Stomach smooth muscle (tissue), 2 donors: ENCODE data around the gene SRSF12.
A peak's percentile ranks its signal among the peaks of the same experiment; 100 is the strongest.
"Not testable (repeated sequence)": the region's sequence is repeated elsewhere in the genome, so short reads cannot be mapped to it uniquely, and the experiment has no call there.

Source experiments
- H3K27ac ChIP-seq: one replicate; pipeline ENCODE4 v1.7.0; 2013; ENCODE audit warnings: mild to moderate bottlenecking, low read length, inconsistent platforms
- H3K27me3 ChIP-seq, 2 donors: one replicate each; pipeline ENCODE4 v1.7.0; 2013; ENCODE audit warnings: low read length in 2 of 2; ENCODE audit not compliant: insufficient read depth in 2 of 2, control insufficient read depth in 1 of 2
- H3K36me3 ChIP-seq, 2 donors: one replicate each; pipeline ENCODE4 v1.7.0; 2013; ENCODE audit warnings: low read length in 2 of 2; ENCODE audit not compliant: control insufficient read depth in 2 of 2, insufficient read depth in 2 of 2
- H3K4me1 ChIP-seq: one replicate; pipeline ENCODE4 v1.7.0; 2013; ENCODE audit warnings: low read length; ENCODE audit not compliant: control insufficient read depth, insufficient read depth
- H3K4me3 ChIP-seq, 2 donors: one replicate each; pipeline ENCODE4 v1.7.0; 2013; ENCODE audit warnings: low read length in 2 of 2
- H3K9ac ChIP-seq, 2 donors: one replicate each; pipeline ENCODE4 v1.7.0; 2013; ENCODE audit warnings: low read length in 2 of 2, mild to moderate bottlenecking in 1 of 2
- H3K9me3 ChIP-seq, 2 donors: one replicate each; pipeline ENCODE4 v1.7.0; 2013; ENCODE audit warnings: low read length in 2 of 2; ENCODE audit not compliant: control insufficient read depth in 2 of 2
- donor health status: healthy.
- donor health status: Pancreatic carcinoma.

The SRSF12 gene

DNA sequence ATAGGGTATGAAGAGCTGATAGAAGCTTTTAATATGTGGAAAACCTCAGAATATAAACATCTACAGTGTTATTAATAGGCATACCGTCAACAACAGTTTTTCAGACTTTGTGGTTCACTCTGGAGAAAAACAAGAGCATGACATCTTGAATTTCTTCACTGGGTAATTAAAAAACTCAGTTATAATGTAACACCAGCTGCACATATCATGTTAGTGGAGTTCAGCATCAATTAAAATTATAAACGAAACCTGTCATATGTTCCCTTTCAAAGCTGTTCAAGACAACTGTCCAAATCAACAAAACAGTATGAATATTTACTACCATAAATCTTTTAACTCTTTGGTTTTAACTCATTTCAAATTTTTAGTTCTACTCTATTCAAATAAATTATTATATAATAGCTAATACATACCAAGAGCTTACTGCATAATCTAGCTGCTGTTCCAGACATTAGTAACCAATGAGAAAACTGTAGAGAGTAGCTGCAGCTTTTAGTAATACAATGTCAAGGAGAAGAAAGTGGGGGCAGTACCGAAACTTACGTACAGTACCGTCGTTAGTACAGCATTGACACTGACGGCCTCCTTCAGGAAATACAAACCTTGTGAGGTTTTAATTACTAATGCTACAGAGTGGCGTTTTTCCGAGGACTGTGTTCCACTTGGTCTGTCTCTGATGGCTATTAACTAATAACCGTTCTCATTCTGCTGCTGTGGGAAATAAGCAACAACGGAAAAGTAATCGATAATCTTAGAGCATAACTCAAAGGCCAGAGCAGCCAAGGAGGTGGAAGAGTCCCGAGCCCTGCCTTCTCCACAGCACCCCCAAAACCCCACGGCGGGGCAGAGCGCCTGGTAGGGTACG lies 27.5 kb upstream of the SRSF12 start:
- Histone ChIP-seq H3K27ac (peak overlapping the region; percentile 79), H3K4me1 (peaks cover 6% of the 10 kb centered on the region), H3K9me3 (no peaks in the 10 kb centered on the region), H3K27me3 (no peaks in the 10 kb centered on the region), H3K9ac (peak overlapping the region; percentile 85 to 87), H3K36me3 (no peaks in the 10 kb centered on the region), H3K4me3 (peak overlapping the region; percentile 85 to 96)

DNA sequence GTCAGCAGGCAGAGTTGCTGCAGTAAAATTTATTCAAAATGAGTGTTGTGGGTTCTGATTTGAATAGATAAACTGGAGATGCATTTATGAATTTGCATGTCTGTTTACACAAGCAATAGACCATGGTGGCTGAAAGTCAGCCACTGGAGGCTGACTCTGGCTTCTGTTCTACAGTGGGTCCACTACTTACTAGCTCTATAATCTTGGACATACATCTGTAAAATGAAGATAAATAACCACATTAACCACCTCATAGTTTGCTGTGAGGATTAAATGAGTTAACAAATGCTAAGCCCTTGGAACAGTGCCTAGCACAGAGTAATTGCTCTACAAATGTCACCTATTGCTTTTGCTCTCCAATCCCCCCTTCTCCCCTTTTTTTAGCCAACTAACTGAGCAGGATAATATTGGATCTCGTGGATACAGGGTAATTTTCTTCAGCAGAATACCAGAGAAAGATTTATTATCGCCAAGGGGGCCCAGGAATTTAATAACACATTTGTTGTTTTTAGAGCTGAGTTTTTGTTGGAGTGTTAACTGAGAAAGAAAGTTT lies 26.6 kb upstream of the SRSF12 start:
- Histone ChIP-seq H3K27me3 (no peaks in the 10 kb centered on the region), H3K4me1 (peaks cover 9% of the 10 kb centered on the region), H3K36me3 (no peaks in the 10 kb centered on the region), H3K9me3 (no peaks in the 10 kb centered on the region), H3K4me3 (no peak overlapping the region), H3K9ac (peak overlapping the region in 1 of 2 donors; percentile 13), H3K27ac (no peak overlapping the region)

DNA sequence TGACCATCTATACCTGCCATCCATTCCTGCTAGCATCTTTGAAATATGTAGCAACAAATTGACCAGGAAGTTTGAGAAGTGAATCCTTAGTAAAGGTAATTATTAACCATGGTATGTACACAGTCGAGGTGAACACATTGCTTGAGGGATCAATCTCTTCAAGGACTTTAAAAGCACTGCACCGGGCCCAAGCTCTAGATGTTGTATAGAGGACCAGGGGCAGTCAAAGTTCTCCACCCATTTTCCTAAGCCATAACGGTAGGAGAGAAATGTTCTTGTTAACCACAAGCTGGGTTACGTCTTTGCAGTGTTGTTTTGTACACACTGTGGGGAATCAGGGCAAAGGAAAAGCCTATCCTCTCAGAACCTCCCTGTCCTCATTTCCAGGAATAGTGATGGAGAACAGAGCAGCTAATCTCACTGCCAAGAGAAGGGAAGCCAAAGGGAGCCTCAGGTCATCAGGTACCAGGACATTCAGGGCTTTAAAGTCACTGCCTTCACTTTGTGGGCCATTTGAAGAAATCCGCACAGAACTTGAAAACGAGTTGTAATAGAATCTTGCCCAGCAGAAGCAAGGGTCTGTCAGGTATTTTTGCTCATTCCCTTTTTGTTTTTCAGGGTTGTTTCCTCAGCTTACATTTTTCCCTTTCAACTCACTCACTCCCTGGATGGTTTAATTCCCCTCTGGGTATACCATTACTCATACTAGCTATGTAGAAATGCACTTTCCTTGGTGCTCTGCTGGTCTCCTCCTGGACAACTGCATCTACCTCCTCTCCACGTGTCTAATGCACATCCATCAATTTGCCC lies 22.7 kb upstream of the SRSF12 start:
- Histone ChIP-seq H3K4me1 (peaks cover 6% of the 10 kb centered on the region), H3K9ac (no peak overlapping the region), H3K27me3 (no peaks in the 10 kb centered on the region), H3K27ac (peak overlapping the region; percentile 42), H3K4me3 (no peak overlapping the region), H3K36me3 (no peaks in the 10 kb centered on the region), H3K9me3 (no peaks in the 10 kb centered on the region)

DNA sequence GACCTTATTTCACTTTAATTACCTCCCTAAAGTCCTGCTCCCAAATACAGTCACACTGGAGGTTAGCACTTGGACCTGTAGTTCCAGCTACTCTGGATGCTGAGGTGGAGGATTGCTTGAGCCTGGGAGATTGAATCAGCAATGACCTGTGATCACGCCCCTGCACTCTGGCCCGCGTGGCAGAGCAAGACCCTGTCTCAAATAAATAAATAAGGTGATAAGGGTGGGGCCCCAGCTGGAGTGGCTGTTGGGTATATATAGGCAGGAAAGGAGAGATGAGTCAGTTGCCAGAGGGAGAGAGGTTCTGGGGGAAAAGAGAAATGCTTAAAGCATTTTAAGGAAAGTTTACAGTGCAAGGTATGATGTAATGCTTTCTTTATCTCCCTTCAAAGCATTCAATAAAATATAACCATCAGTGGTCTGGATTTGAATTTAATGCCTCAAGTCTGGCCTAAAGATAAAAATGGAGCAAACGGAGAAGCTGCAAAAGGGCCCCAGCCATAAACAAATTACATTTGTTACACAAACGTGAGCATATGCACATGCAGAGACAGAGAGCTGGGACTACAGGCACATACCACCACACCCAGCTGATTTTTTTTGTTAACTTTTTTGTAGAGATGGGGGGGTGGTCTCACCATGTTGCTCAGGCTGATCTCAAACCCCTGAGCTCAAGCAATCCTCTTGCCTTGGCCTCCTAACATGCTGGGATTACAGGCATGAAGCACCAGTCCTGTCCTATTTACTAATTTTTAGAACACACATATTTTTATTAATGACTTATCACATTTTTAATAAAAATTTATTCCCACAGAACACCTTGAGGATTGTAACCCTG lies 21.9 kb upstream of the SRSF12 start:
- Histone ChIP-seq H3K27ac (peak overlapping the region; percentile 42), H3K4me1 (peaks cover 6% of the 10 kb centered on the region), H3K9me3 (no peaks in the 10 kb centered on the region), H3K36me3 (no peaks in the 10 kb centered on the region), H3K4me3 (no peak overlapping the region), H3K9ac (peak overlapping the region in 1 of 2 donors; percentile 19), H3K27me3 (no peaks in the 10 kb centered on the region)

DNA sequence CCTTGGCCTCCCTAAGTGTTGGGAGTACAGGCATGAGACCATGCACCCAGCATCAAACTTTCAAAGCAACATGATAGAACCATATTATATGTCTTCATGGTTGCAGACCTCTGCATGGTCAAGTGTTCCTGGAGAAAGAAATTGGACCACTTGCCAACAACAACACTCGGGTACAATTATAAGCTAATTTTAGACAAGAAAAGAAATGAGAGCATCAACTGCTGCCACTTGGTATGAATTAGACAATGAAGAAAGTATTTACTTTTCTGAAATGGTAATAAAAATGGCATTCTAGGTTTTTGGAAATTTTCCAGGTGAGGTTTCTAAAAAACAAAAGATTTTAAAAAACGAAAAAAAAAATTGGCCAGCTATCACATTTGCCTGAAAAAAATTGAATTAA lies 20.3 kb upstream of the SRSF12 start:
- Histone ChIP-seq H3K4me1 (peaks cover 3% of the 10 kb centered on the region), H3K9ac (no peak overlapping the region), H3K4me3 (no peak overlapping the region), H3K27me3 (no peaks in the 10 kb centered on the region), H3K36me3 (no peaks in the 10 kb centered on the region), H3K27ac (no peak overlapping the region), H3K9me3 (no peaks in the 10 kb centered on the region)

DNA sequence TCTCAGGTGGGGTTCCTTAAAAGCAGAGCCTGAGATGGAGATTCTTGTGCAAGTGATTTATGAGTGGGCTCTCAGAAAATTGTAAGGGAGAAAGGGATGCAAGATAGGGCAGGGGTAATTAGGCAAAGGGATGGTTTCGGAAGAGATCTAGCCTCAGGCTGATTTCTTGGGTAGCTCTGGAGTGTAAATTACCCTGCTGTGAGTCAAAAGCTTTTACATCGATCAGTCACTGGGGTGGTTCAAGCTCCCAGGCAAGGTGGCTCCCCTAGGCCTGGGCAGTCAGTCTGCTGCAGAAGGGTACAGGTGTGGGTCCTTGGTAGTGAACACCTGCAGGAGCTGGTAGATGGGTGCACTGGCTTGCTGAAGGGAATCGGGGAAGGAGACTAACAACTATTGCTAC lies 16.9 kb upstream of the SRSF12 start:
- H3K4me3 ChIP-seq = no peak overlapping the region
- H3K27me3 ChIP-seq = no peaks in the 10 kb centered on the region
- no peaks in the 10 kb centered on the region for H3K9me3 ChIP-seq
- H3K9ac ChIP-seq = no peak overlapping the region
- peaks cover 2% of the 10 kb centered on the region for H3K4me1 ChIP-seq
- no peak overlapping the region for H3K27ac ChIP-seq
- no peaks in the 10 kb centered on the region for H3K36me3 ChIP-seq

DNA sequence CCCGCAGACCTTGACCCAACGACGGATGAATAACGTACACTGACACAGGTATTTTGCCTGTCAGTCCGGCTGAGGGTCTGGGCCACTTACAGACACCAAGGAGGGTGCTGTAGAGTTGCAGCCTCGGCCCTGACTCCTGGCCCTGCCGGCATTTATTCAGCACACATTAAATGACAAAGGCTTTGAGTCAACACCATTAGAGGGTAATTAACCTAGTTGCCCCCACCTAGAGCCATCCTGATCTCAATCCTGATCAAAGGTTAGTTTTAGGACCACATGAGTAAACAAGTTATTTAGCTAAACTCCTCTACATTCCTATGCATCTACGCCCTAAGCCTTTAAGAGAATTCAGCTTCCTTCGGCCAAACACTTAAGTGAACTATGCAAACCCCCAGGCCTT lies 16.1 kb upstream of the SRSF12 start:
- H3K36me3 ChIP-seq = no peaks in the 10 kb centered on the region
- no peaks in the 10 kb centered on the region for H3K27me3 ChIP-seq
- no peak overlapping the region for H3K9ac ChIP-seq
- no peaks in the 10 kb centered on the region for H3K4me1 ChIP-seq
- no peak overlapping the region for H3K4me3 ChIP-seq
- no peaks in the 10 kb centered on the region for H3K9me3 ChIP-seq
- H3K27ac ChIP-seq = no peak overlapping the region

DNA sequence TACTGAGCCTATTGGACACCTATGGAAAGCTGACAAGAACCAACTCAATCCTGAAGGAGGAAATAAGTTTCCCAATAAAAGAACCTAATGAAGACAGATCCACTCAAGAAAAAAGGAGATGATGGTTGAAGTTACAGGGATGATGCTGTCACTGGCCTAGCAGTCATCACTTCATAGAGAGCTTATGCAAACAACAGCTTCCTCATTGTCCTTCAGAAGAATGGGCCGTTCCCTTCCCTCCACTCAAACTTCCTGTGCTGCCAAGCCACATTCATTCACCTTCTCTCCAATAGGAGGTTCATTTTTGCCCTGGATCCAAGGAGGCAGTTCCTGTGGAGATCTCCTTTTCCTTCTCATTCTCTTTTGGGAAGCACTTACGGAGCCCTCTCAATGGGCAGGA lies 14.2 kb upstream of the SRSF12 start:
- Histone ChIP-seq H3K9me3 (no peaks in the 10 kb centered on the region), H3K27ac (no peak overlapping the region), H3K4me1 (no peaks in the 10 kb centered on the region), H3K36me3 (no peaks in the 10 kb centered on the region), H3K4me3 (no peak overlapping the region), H3K9ac (no peak overlapping the region), H3K27me3 (no peaks in the 10 kb centered on the region)

DNA sequence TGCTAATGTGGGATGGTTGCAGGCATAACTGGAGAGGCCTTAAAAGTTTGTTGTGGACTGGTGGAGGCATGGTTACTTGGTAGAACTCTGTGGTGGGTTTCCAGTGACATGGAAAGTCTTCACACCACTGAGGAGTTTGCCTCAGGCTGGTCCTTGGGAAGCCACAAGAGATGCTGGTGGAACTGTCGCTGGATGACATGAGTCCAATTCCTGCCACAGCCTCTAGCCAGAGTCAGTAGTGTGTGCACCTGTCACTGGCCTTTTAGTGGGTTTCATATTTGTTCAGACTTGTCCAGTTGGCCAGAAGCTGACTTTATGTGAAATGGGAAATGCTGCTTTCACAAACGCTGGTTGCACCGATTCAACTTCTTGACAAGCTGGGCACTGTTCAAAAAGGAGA lies 13.7 kb upstream of the SRSF12 start:
- H3K9me3 ChIP-seq = no peaks in the 10 kb centered on the region
- no peak overlapping the region for H3K9ac ChIP-seq
- H3K4me3 ChIP-seq = no peak overlapping the region
- no peaks in the 10 kb centered on the region for H3K27me3 ChIP-seq
- H3K36me3 ChIP-seq = no peaks in the 10 kb centered on the region
- no peaks in the 10 kb centered on the region for H3K4me1 ChIP-seq
- no peak overlapping the region for H3K27ac ChIP-seq

DNA sequence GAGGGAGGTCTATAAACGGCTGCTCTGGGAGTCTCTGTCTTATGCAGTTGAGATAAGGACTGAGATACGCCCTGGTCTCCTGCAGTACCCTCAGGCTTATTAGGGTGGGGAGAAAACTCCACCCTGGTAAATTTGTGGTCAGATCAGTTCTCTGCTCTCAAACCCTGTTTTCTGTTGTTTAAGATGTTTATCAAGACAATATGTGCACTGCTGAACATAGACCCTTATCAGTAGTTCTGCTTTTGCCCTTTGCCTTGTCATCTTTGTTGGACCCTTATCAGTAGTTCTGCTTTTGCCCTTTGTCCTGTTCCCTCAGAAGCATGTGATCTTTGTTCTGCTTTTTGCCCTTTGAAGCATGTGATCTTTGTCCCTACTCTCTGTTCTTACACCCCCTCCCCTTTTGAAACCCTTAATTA lies 10.4 kb upstream of the SRSF12 start:
- H3K4me3 ChIP-seq, H3K9me3 ChIP-seq, H3K36me3 ChIP-seq, H3K27ac ChIP-seq, H3K9ac ChIP-seq, H3K4me1 ChIP-seq, H3K27me3 ChIP-seq: not testable (repeated sequence)
